ENCODE data around the gene PARD6A.
"Not testable (repeated sequence)": the region's sequence is repeated elsewhere in the genome, so short reads cannot be mapped to it uniquely, and the experiment has no call there.

PARD6A gene

GRCh38 chr16:67667817-67668494 is 7.2 kb downstream of the PARD6A start:
- DNase-seq, result peak; percentile 78

GRCh38 chr16:67668495-67669157 is 7.9 kb downstream of the PARD6A start:
- DNase-seq, result no peak

- DNase-seq, result no peak
Measured at GRCh38 chr16:67669499-67670101, 8.8 kb downstream of the PARD6A start.

- DNase-seq, result no peak
Measured at GRCh38 chr16:67672306-67672705, 11.5 kb downstream of the PARD6A start.

GRCh38 chr16:67672739-67673662 is 12.2 kb downstream of the PARD6A start:
- peak; percentile 23 for DNase-seq

- DNase-seq, result no peak
Measured at GRCh38 chr16:67673712-67674580, 13.2 kb downstream of the PARD6A start.

DNA sequence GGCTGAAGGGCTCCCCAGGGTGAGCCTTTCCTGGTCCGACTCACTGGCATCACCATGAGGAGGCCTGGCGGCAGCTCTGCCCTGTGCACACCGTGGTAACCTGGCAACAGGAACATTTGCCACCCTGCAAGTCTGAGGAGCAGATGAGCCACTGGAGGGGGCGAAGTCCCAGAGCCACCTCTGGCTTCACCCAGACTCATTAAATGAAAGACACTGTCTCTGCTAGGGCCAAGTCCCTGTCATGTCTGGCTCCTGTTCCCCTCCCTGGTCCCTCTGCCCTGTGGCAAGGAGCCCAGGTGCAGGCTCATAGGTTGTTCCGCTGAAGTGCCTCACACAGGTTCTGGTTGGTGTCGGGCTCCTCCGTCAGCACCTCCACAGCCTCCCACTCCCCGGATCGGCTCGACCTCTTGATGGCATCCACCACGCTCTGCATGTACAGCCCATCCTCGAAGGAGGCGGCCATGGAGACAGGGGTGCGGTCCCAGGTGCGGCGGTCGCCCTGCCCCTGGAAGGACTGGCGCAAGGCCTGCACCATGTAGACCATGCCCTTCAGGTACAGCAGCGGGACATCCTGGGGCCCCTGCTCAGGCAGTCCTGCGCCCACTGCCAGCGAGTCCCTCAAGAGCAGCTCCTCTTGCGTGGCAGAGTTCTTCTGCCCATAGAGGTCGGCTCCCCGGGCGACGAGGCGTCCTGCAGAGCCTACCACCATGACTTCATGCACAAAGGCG is 14.3 kb downstream of the PARD6A start:
- no peak for DNase-seq

DNA sequence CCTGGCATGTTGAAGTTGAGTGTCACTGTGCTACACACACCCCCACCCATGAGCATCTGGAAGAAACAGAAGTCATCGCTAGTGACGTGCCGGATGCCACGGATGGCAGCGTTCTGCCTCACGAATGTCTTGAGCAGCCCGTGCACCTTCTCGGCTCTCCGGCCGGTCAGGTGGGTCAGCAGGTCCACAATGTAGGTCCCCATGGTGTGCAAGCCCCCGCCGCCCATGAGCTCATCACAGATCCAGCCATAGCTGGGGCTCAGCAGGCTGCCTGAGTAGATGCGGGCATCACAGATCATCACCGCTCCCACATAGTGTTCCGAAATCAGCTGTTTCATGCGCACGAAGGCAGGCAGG is 14.8 kb downstream of the PARD6A start:
- no peak for DNase-seq

DNA sequence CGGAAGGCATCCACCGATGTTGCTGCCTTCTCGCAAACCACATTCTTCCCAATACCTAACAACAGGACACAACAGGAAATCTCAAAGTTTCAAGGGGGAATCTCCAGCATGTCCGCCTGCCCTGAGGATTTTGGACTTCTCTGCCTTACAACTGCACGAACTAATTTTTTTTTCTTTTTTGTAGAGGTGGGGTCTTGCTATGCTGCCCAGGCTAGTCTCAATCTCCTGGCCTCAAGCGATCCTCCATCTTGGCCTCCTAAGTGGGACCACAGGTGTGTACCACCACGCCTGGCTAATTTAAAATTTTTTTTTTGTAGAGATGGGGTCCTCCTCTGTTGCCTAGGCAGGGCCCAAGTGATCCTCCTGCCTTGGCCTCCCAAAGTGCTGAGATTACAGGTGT is 15.2 kb downstream of the PARD6A start:
- DNase-seq, result no peak

DNA sequence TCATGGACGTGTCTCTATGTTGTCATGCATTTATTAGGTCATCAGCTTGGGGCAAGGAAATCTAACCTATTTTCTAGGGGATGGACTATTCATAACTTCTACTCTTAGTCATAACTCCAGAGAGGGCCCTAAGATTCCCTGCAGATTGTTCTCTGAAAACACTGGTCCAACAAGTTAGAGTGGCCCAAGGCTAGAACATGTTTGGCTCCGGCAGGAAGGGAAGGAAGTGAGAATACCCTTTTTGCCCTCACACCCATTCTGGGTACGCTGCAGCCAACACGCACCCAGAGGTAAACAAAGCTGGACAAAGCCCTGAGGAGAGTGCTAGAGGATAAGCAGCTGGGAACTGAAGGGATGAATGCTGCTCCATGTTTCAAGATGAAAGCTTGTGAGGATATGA is 15.8 kb downstream of the PARD6A start:
- no peak for DNase-seq

DNA sequence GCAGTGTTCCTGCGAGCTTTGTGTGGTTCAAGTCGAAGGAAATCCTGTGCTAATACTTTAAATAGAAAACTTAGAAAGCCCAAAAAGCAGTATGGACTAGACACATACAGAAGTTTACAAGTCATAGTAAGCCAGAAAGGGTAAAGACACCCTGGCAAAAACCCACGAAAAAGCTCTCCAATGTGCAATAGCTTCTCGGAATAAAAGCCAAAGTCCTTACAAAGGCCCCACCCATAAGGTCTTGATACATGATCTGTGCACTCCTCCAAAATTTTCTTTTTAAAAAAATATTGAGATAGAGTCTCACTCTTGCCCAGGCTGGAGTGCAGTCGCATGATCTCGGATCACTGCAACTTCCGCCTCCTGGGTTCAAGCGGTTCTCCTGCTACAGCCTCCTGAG is 16.2 kb downstream of the PARD6A start:
- DNase-seq, result no peak

- no peak for DNase-seq
Measured at GRCh38 chr16:67677712-67678111, 17.0 kb downstream of the PARD6A start.

GRCh38 chr16:67678354-67679023 is 17.7 kb downstream of the PARD6A start:
- no peak for DNase-seq

GRCh38 chr16:67679935-67680897 is 19.5 kb downstream of the PARD6A start:
- DNase-seq, result no peak

- DNase-seq, result no peak
Measured at GRCh38 chr16:67683767-67684166, 23.0 kb downstream of the PARD6A start.

DNA sequence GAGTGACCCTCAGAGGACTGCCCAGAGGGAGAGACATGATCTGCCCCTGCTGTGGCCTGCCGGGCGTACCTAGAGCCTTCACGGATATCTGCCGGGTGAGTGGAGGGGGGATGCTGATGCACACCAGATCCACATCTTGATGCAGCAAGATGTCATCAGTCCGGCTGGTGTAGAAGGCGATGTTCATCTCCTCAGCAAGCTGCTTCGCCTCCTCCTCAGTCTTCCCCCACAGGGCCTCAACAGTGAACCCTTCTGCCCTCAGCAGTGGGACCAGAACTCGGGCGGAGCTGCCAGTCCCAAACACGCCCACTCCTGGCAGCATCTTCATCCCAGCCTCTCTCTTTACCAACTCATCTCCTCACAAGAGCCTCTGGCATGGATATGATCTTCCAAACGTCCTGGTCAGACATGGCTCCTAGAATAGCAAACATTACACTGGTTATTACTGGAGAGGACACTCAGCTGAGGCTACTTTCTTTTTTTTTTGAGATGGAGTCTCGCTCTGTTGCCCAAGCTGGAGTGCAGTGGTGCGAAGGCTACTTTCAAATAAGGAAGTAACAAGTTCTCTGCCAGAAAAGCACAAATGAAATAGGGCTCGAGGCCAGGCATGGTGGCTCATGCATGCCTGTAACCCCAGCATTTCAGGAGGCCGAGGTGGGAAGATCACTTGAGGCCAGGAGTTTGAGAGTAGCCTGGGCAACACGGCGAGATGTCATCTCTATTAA is 24.8 kb downstream of the PARD6A start:
- no peak for DNase-seq

- not testable (repeated sequence) for DNase-seq
Measured at GRCh38 chr16:67693517-67694285, 32.9 kb downstream of the PARD6A start.

GRCh38 chr16:67694611-67695010 is 33.9 kb downstream of the PARD6A start:
- DNase-seq, result no peak

All from NCI-H2227 treated with DMSO at 0.1 percent for 48 hours (cell line).